ENCODE data around the gene PDE4A.
"Not testable (repeated sequence)": the region's sequence is repeated elsewhere in the genome, so short reads cannot be mapped to it uniquely, and the experiment has no call there.

The PDE4A gene

DNA sequence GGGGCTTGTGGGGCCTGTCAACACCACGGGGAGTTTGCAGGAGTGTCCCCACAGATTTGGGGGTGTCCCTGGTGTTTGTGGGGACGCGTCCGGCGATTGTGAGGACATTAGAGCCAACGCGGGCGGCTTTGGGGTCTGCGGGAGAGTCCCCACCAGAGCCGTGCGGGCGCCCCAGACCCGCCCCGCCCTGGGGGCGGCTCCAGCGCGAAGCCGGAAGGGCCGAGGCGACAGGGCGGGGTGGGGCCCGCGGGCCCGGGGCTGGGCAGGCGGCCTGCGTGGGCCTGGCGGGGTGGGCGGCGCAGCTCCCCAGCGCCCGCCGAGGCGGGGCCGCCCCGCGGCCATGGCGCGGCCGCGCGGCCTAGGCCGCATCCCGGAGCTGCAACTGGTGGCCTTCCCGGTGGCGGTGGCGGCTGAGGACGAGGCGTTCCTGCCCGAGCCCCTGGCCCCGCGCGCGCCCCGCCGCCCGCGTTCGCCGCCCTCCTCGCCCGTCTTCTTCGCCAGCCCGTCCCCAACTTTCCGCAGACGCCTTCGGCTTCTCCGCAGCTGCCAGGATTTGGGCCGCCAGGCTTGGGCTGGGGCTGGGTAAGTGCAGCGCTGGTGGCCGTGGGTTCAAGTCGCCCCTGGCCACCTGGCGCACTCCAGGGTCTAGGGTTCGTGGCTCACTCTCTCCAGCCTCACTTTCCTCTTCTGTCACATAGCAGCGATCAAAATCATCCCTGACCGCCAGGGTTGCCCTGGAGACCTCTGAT, 10.3 kb downstream of the PDE4A start:
- DNase-seq = no peak

DNA sequence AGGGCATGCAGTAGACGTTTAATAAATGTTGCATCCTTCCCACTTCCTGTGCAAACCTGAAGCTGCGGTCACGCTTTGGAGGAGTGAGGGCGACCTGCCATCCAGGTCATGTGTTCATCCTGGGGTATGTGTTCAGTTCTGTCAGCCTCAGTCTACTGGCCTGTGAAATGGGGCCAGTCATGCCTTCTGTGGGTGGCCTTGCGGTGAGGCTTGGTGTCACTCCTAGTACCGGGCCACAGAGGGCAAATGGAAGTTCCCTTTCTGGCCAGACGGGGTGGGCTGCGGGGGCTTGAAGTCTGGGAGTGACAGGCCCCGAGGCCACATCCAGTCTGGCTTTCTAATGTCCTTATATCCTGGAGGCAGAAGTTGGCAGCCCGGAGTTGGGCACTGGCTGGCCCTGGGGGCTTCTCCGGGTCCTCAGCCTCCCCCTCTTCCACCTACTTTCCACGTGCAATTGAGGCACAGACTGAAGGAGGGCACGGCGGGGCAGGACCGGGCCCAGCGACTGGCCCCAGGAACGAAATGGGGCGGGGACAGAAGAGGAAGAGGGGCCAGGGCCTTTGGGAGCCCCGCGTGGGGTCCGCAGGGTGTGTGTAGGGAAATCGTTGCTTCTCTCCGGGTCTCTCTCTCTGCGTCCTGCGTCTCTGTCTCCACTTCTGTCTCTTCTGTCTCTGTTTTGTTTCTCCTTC, 11.1 kb downstream of the PDE4A start:
- no peak for DNase-seq

DNA sequence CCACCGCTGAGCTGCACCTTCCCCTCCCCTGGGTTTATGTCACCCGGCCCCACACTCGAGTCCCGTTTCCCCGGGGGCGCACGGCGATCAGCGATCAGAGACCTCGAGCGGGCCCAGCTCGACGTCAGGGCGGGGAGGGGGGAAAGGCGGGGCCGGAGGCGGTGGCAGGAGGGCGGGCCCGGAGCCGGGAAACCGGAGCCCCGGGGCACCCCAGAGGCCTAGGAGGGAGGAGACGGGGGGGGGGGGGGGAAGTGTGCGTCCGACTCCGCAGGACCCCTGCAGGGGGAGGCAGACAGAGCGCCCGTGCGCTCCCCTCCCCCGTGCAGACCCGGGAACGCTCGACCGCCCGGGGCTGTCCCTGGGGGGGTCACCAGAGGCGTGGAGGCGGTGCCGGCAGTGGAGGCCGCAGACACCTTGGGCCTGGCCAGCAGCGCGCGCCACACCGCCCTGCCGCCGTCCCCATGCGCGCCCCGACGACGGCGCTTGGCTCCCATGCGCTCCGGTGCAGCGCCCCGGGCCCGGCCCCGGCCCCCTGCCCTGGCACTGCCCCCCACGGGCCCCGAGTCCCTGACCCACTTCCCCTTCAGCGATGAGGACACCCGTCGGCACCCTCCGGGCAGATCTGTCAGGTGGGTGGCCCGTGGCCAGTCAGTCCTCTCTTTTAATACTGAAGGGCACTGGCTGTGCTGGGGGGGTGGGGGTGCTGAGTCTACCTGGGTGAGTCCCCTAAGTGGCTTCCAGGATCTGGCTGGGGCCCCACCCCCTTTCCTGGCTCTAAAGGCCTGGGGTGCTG, 11.8 kb downstream of the PDE4A start:
- DNase-seq = peak in 1 of 4 experiments; percentile 53

DNA sequence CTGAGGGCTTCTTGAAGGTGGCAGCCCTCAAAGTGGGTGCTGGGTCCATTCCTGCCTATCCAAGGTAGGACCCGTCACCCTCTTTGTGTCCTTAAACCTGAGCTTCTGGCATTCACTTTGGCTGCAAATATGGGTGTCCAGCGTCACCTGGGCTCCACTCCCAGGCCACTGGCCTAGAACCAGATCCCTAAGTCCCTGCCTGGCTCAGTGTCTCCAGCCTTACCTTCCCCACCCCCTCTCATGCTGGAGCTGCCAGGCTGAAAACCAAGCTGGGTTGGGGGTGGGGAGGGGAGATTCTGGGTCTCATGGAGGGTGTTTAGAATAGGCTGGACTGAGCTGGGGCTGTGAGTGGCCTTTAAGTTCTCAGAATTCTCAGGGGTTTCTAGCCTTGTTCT, 12.4 kb downstream of the PDE4A start:
- DNase-seq = no peak

DNA sequence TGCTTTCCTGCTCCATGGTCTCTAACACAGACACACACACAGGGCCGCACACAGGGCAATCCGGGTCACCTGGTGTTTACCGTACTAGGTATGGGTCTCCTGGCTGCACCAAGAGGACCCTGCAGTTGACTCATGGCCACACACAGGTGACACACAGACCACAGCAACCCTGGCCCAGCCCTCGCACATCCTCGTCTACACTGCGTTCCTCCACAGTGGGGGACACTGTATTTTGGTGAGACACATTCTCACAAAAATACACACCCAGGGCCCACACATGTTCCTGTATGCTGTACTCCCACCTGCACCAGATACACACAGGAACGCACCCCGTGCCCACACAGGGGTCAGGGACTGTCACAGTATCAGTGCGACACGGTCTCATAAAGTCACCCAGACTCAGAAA, 12.8 kb downstream of the PDE4A start:
- DNase-seq = no peak

DNA sequence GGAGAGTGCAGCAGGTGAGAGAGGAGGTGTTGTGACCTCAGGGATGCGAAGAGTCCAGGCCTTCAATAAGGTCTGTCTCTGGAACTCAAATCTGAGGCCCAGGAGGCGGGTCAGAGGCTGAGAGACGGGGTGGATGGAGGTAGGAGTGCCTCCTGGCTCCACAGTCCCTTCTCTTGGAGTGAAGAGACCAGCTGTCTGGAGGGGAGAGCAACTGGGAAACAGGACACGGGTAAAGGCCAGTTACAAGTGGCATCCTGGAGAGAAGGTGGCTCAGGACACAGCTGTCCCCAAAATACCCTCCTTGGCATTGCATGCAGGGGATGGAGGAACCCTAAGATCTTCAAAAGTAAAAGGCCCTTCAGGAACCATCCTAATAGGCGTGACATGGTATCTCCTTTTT, 19.2 kb downstream of the PDE4A start:
- no peak for DNase-seq

DNA sequence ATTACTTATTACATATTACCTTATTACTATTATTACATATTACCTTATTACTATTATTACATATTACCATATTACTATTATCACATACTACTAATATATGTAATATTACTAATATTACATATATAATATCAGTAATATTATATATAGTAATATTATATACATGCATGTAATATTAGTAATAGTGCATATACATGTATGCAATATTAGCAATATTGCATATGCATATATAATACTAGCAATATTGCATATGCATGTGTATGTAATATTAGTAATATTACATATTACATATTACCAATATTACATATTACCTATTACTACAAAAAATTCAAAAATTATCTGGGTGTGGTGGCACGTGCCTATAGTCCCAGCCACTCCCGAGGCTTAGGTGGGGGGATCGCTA, 22.4 kb downstream of the PDE4A start:
- no peak for DNase-seq

DNA sequence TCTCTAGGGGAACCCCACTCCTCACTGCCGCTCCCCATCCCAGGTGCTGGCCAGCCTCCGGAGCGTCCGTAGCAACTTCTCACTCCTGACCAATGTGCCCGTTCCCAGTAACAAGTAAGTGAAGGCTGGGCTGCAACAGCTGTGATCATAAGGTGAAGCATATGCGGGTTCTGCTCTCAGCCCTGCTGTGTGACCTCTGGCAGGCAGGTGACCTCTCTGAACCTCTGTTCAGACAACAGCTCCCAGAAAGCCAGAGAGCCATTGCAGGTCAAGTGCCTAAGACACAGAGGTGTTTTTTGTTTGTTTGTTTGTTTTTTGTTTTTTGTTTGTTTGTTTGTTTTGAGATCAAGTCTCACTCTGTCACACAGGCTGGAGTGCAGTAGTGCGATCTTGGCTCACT, 28.7 kb downstream of the PDE4A start:
- DNase-seq = no peak

DNA sequence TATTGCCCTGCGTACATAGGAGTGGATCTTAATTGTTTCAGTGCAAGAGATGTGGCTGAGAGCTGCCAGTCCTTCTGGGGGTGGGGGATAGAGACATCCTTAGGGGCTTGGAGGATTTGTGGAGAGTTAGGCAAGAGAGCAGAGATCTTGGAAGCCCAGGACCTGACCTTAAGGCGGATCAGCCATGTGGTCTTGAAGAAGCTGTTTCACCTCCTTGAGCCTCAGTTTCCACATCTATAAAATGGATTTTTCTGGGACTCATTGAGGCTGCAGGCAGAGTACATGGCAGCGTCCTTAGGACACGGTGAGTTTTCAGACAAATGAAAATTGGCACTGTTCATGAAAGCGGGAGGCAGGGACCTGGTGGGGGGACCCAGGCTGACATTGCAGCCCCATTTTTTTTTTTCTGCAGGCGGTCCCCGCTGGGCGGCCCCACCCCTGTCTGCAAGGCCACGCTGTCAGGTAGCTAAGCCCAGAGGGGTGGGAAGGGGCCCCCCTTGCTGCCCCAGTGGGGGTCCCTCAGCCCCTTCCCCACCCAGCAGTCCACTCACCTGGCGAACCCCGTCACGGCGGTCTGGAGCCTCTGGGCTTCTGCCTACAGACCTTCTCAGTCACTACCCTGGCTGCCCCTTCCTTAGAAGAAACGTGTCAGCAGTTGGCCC, 30.0 kb downstream of the PDE4A start:
- no peak for DNase-seq

DNA sequence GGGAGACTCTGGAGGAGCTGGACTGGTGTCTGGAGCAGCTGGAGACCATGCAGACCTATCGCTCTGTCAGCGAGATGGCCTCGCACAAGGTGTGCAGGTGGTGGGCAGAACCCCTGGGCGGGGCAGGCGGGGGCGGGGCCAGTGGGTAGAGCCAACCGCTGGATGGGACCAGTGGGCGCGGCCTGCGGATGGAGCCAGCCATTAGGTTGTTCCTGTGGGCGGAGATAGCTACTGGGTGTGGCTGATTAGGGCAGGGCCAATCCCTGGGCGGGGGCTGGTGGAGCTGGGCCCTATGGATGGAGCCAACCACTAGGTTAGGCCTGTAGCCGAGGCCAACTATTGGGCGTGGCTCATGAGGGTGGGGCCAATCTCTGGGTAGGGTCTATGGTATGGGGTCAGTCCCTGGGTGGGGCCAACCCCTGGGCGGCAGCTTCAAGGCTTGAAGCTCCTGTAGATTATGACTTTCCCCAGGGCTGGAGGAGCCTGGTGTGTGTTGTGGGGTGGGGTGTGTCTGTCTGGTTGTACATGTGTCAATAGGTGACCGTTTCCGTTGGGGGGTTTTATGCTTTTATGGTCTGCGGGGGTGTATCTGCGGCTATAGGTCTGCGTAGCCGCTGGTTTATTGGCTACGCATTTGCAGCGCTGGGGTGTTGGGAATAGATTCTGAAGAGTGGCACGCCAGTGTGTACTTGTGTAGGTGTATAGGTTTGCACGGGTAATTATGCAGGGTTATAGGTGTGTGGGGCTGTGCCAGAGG, 30.7 kb downstream of the PDE4A start:
- no peak for DNase-seq

DNA sequence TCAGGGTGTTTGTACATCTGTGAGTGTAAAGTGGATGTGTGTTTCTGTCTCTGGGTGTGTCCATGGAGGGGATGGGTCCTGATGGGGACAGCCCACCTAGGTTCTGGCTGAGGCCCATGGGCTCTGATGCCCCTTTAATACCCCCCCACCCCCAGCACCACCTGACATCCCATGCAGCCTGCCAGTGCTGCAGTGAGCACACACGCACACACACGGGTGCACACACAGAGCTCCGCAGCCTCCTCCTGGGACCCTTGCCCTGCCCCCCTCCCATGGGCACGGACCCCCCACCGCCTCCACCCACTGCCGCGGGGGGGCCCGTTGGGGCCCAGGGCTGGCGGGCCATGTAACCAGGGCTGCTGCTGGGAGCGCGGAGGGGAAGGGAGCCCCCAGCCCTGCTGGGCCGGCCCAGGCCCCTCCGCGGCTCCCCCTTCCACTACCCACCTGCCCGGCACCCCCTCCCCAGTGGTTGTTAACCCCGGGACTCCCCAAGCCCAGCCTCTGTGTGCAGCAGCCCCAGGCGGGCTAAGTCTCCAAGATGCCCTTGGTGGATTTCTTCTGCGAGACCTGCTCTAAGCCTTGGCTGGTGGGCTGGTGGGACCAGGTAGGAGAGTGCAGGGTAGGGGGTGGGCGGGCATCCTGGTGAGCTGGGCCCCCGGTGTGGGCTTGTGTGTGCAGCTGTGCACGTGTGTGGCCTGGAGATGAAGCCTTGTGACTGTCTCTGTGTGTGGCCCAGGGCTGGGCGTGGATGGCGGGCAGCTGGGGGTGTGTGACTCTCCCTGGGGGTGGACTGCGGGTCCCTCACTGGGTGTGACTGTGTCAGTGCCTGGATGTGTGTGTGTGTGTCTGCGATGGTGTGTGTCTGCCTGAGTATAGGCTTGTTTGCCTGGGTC, 32.6 kb downstream of the PDE4A start:
- DNase-seq = no peak

DNA sequence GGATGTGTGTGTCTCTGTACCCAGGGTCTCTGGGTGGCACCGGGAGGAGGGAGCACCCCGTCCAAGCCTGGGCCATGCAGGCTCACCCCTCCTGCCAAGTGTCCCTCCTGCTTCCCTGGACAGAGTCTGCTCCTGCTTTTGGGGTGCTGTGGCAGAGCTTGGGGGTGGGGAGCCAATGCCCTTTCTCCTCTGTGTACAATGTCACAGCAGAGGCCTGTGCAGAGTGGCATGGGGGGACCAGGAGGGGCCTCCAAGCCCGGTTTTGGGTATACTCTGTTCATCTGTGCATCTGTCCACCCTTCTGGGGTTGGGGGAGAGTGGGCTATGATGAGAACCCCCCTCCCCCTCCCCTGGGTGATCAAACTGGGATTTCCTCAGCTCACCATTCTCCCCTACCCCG, 33.5 kb downstream of the PDE4A start:
- no peak for DNase-seq

DNA sequence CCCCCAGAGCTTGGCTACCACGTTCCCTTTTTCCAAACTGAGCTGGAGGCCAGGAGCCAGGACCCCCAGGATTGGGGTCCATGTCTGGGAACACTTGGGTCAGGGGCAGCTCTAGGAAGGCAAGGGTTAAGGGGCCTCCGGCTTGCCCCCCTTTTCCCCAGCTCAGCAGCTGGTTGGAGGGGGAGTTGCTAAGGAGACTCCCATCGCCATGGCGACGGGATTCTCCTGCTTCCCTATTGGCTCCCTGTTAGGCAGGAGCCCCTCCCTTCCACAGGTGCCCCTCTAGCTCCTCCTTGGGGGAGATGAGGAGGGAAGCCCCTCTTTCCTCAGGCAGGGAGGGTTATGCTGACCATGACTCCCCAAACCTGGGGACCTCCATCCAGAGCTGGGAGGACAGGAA, 33.9 kb downstream of the PDE4A start:
- DNase-seq = no peak

DNA sequence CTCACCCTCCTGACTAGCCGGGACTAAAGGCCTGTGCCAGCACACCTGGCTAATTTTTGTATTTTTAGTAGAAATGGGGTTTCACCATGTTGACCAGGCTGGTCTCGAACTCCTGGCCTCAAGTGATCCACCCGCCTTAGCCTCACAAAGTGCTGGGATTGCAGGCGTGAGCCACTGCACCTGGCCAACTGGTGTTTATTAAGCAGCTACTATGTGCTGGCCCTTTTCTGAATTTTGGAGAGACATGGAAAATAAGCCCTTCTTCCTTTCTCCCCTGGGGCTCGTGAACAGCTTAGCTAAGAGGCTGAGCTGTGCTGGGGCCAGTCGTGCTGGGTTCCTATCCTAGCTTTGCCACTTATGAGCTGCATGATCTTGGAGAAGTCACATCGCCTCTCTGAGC, 38.4 kb downstream of the PDE4A start:
- DNase-seq = not testable (repeated sequence)

DNA sequence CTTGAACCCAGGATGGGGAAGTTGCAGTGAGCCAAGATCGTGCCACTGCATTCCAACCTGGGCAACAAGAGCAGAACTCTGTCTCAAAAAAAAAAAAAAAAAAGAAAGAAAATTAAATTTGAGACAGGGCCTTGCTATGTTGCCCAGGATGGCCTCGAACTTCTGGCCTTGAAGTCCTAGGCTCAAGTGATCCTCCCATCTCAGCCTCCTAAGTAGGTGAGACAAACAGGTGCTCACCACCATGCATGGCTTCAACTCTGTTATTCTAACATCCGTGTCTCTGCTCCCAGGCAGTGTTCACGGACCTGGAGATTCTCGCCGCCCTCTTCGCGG, 40.3 kb downstream of the PDE4A start:
- DNase-seq = no peak

DNA sequence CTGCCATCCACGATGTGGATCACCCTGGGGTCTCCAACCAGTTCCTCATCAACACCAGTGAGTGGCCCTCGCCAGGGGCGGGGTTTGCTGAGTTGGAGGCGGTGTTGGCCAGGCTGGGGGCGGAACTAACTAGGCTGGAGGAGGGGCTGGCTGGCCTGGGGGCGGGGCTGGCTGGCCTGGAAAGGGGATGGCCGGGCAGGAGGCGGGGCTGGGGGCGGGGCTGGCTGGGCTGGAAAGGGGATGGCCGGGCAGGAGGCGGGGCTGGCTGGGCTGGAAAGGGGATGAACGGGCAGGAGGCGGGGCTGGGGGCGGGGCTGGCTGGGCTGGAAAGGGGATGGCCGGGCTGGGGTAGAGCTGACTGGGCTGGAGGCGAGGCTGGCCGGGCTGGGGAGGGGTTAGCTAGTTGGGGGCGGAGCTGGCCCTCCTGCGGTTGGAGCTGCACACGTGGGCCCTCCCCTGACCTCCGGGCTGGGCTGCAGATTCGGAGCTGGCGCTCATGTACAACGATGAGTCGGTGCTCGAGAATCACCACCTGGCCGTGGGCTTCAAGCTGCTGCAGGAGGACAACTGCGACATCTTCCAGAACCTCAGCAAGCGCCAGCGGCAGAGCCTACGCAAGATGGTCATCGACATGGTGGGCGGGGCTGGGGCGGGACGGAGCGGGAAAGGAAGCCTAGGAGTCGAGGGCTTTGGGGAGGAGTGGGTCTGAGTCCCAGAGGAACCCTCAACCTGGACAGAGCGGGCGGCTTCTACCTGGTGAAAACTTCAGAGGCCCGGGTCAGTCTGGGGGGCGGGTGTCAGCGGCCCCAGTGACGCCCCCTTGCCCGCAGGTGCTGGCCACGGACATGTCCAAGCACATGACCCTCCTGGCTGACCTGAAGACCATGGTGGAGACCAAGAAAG, 41.0 kb downstream of the PDE4A start:
- peak; percentile 41 to 79 (median 74) for DNase-seq

DNA sequence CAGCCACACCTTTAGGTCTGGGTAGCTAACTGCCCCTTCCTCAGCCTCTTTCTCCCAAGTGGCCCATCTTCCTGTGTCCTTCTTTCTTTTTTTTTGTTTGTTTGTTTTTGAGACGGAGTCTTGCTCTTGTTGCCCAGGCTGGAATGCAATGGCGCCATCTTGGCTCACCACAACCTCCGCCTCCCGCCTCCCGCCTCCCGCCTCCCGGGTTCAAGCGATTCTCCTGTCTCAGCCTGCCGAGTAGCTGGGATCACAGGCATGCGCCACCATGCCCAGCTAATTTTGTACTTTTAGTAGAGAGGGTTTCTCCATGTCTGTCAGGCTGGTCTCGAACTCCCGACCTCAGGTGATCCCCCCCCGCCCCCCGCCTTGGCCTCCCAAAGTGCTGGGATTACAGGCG, 41.7 kb downstream of the PDE4A start:
- not testable (repeated sequence) for DNase-seq

DNA sequence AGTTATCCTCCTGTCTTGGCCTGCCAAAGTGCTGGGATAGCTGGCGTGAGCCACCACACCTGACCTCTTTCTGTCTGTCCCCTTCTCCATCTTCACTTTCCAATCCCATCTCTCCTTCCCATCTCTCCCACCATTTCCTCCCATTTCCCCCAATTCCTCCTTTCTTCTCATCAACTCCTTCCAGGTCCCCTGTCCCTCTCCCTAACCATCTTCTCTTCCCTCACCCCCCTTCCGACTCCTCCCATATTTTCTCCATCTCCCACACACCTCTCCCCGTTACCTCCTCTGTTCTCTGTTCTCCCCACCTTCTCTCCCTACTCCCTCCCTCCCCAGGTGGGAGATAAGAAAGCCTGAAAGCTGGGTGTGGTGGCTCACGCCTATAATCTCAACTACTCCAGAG, 42.2 kb downstream of the PDE4A start:
- DNase-seq = no peak

DNA sequence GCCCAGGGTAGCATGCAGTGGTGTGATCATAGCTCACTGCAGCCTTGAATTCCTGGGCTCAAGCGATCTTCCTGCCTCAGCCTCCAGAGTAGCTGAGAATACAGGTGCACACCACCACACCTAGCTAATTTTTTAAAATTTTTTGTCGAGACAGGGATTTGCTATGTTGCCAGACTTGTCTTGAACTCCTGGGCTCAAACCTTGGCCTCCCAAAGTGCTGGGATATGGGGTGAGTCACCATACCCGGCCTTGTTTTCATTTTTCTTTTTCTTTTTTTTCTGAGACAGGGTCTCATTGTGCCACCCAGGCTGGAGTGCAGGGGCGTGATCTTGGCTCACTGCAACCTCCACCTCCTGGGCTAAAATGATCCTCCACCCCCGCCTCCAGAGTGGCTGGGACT, 44.1 kb downstream of the PDE4A start:
- DNase-seq = no peak

DNA sequence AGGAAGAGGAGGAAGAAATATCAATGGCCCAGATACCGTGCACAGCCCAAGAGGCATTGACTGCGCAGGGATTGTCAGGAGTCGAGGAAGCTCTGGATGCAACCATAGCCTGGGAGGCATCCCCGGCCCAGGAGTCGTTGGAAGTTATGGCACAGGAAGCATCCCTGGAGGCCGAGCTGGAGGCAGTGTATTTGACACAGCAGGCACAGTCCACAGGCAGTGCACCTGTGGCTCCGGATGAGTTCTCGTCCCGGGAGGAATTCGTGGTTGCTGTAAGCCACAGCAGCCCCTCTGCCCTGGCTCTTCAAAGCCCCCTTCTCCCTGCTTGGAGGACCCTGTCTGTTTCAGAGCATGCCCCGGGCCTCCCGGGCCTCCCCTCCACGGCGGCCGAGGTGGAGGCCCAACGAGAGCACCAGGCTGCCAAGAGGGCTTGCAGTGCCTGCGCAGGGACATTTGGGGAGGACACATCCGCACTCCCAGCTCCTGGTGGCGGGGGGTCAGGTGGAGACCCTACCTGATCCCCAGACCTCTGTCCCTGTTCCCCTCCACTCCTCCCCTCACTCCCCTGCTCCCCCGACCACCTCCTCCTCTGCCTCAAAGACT, 46.9 kb downstream of the PDE4A start:
- DNase-seq = no peak

Measured in activated naive CD4-positive, alpha-beta T cell (primary cell).